GM12878 (cell line): ENCODE measurements around the gene PHF2. TPM values are rescaled to one million over a fixed set of nuclear protein-coding genes. Genes with fewer than 3 reads are reported as not detected.

ENCODE experiments used
- ATAC-seq: fragments of 200-7000 bp; cut with Tn5 transposase; 3 replicates; pipeline ENCODE4 v1.9.1; 2020; ENCODE audit warnings: mild to moderate bottlenecking, moderate library complexity
- BruUV-seq: library from RNA; stranded (reverse); fragments of 400-500 nt; replicated peaks from 2 replicates; lab custom pipeline; 2021; lab: Mats Ljungman, UMichigan
- CTCF ChIA-PET: fragments of 300-600 bp; sonication (Branson Sonifier 250); formaldehyde crosslinking; extraction: SDS; loops from one replicate; lab custom pipeline; 2021; ENCODE audit warnings: inconsistent platforms; lab: Yijun Ruan, JAX
- POLR2A ChIA-PET: fragments of 350-600 bp; formaldehyde crosslinking; extraction: SDS; loops from one replicate; lab custom pipeline; 2021; ENCODE audit warnings: inconsistent platforms; lab: Charles Lee
- RAD21 ChIA-PET: fragments of 300-600 bp; sonication (Branson Sonifier 250); formaldehyde crosslinking; loops from one replicate; lab custom pipeline; 2023; ENCODE audit warnings: antibody characterized with exemption; ENCODE audit not compliant: unreplicated experiment; lab: Charles Lee
- SMC1A ChIA-PET: fragments of 300-600 bp; sonication (Branson Sonifier 250); formaldehyde crosslinking; loops from one replicate; lab custom pipeline; 2023; ENCODE audit not compliant: unreplicated experiment, uncharacterized antibody; lab: Charles Lee
- DNase-seq: peaks from one replicate; pipeline ENCODE4 v3.0.0-alpha.2; 2011; ENCODE audit warnings: low read depth, low spot score
- FAIRE-seq: peaks from 3 replicates; lab custom pipeline; 2011; peaks lifted over from hg19 to GRCh38; lab: Jason Lieb, UNC
- H2AFZ ChIP-seq: 2 replicates; pipeline ENCODE4 v1.6.0; 2011; ENCODE audit warnings: low read depth, low read length, control low read depth; ENCODE audit not compliant: control insufficient read depth
- H3K27ac ChIP-seq: 2 replicates; pipeline ENCODE4 v1.5.1; 2011; ENCODE audit warnings: control low read depth; ENCODE audit not compliant: control insufficient read depth, insufficient read depth
- H3K27me3 ChIP-seq, 2 experiments: replicated peaks in 1 of 2; 2 replicates each; pipeline versions ENCODE4 v1.6.0 to v1.6.1; 2011; ENCODE audit warnings: low read length in 1 of 2; ENCODE audit not compliant: control insufficient read depth in 2 of 2, insufficient read depth in 2 of 2
- H3K36me3 ChIP-seq, 2 experiments: 2 replicates each; pipeline ENCODE4 v1.5.1; 2011; ENCODE audit warnings: low read length in 1 of 2; ENCODE audit not compliant: control insufficient read depth in 2 of 2, insufficient read depth in 2 of 2
- H3K4me1 ChIP-seq: 2 replicates; pipeline ENCODE4 v1.6.1; 2011; ENCODE audit warnings: mild to moderate bottlenecking, low read length, moderate library complexity, mixed read lengths; ENCODE audit not compliant: control insufficient read depth, insufficient read depth
- H3K4me2 ChIP-seq: 2 replicates; pipeline ENCODE4 v1.6.0; 2011; ENCODE audit warnings: control low read depth; ENCODE audit not compliant: control insufficient read depth, insufficient read depth
- H3K4me3 ChIP-seq: fragments of 200-600 bp; sonication (generic); 2 replicates; pipeline ENCODE4 v1.5.1; 2016
- H3K79me2 ChIP-seq: 2 replicates; pipeline ENCODE4 v1.6.0; 2011; ENCODE audit warnings: low read length; ENCODE audit not compliant: control insufficient read depth, insufficient read depth
- H3K9ac ChIP-seq: 2 replicates; pipeline ENCODE4 v1.8.0; 2011; ENCODE audit warnings: low read length, control low read depth, mixed read lengths; ENCODE audit not compliant: control insufficient read depth, insufficient read depth
- H3K9me3 ChIP-seq: replicated peaks from 3 replicates; pipeline ENCODE4 v1.5.1; 2011; ENCODE audit warnings: mild to moderate bottlenecking, low read length; ENCODE audit not compliant: control insufficient read depth, insufficient read depth
- H4K20me1 ChIP-seq: 2 replicates; pipeline ENCODE4 v1.6.0; 2011; ENCODE audit not compliant: control insufficient read depth, insufficient read depth
- HCFC1 ChIP-seq: fragments of 150-350 bp; IDR thresholded peaks from 2 replicates; pipeline ENCODE4 v1.6.1; 2014; ENCODE audit warnings: low read length
- POLR2AphosphoS5 ChIP-seq: IDR thresholded peaks from 2 replicates; pipeline ENCODE4 v1.6.1; 2011; ENCODE audit warnings: mild to moderate bottlenecking, low read length, inconsistent platforms
- STAT1 ChIP-seq: fragments of 450-650 bp; conservative IDR thresholded peaks from 2 replicates; pipeline ENCODE4 v1.6.1; 2014; ENCODE audit warnings: antibody characterized with exemption, mild to moderate bottlenecking
- ZBTB4 ChIP-seq: fragments of 450-650 bp; formaldehyde crosslinking; IDR thresholded peaks from 2 replicates; pipeline ENCODE4 v1.4.0; 2022; ENCODE audit warnings: mild to moderate bottlenecking, moderate library complexity
- ZNF592 ChIP-seq: fragments of 450-650 bp; IDR thresholded peaks from 2 replicates; pipeline ENCODE4 v1.6.1; 2017; ENCODE audit warnings: mild to moderate bottlenecking, moderate library complexity
- ZSCAN29 ChIP-seq: fragments of 450-650 bp; IDR thresholded peaks from 2 replicates; pipeline ENCODE4 v1.6.1; 2017; ENCODE audit warnings: mild to moderate bottlenecking, moderate library complexity
- WGBS: methylation state at CpG from one replicate; pipeline ENCODE4 v1.1.6; 2016; ENCODE audit warnings: low lambda C conversion rate; ENCODE audit not compliant: insufficient replicate concordance, insufficient coverage; ENCODE audit errors: missing lambda C conversion rate; 5-methylcytosine and 5-hydroxymethylcytosine counted together
- in situ Hi-C: fragments of 300-500 bp; cut with MboI; formaldehyde crosslinking; loops from 9 replicates; pipeline ENCODE4 v1.14.3; 2018; ENCODE audit warnings: mixed read lengths
- intact Hi-C: fragments of 100-400 bp; cut with micrococcal nuclease; formaldehyde crosslinking; loops from one replicate; pipeline ENCODE4 v1.14.2; 2022; ENCODE audit not compliant: unreplicated experiment
- polyA plus RNA-seq, 11 experiments: library from polyadenylated mRNA; depleted of rRNA in 4 of 11; unstranded in 6 of 11; stranded (reverse) in 5 of 11; fragments of >200 nt; fragmentation: Nextera tagmentation in 4 of 11; fragmentation: Illumina TruSeq in 1 of 11; extraction: Ambion mirVana in 4 of 11; extraction: Trizol in 1 of 11; gene quantifications; 1 replicate in 1 of 11; 2 replicates in 10 of 11; pipeline versions ENCODE4 v1.2.1 to v1.2.3, GENCODE V29; 2011 to 2016; ENCODE audit warnings: inconsistent platforms in 2 of 11, missing spikeins in 2 of 11, low read depth in 1 of 11
- total RNA-seq, 4 experiments: library from RNA; depleted of rRNA in 3 of 4; stranded (reverse); fragments of >200 nt in 3 of 4; fragmentation: Illumina TruSeq in 1 of 4; extraction: Trizol in 1 of 4; gene quantifications; 2 replicates each; pipeline versions ENCODE4 v1.2.1 to v1.2.3, GENCODE V29; 2013 to 2021
- TF ChIP-seq, protein P1 (sequence below): fragments of 450-650 bp; formaldehyde crosslinking; IDR thresholded peaks from 2 replicates; pipeline ENCODE4 v1.4.0; 2020; ENCODE audit warnings: mild to moderate bottlenecking, moderate library complexity

PHF2 gene
- total and polyA plus RNA-seq, 10 of the 15 experiments (the other 5 are each of a cell fraction or from before 2014, with no cell fraction given) = 0.34 to 13.3 (median 5.5) TPM

GRCh38 chr9:93669116-93669957, 93.0 kb downstream of the PHF2 start:
- H3K27ac ChIP-seq = no peak overlapping the region
- BruUV-seq = no TSS peak
- POLR2A ChIA-PET = no interaction called here
- no peak for TF ChIP-seq HCFC1
- TF ChIP-seq STAT1 = no peak
- TF ChIP-seq, protein P1, sequence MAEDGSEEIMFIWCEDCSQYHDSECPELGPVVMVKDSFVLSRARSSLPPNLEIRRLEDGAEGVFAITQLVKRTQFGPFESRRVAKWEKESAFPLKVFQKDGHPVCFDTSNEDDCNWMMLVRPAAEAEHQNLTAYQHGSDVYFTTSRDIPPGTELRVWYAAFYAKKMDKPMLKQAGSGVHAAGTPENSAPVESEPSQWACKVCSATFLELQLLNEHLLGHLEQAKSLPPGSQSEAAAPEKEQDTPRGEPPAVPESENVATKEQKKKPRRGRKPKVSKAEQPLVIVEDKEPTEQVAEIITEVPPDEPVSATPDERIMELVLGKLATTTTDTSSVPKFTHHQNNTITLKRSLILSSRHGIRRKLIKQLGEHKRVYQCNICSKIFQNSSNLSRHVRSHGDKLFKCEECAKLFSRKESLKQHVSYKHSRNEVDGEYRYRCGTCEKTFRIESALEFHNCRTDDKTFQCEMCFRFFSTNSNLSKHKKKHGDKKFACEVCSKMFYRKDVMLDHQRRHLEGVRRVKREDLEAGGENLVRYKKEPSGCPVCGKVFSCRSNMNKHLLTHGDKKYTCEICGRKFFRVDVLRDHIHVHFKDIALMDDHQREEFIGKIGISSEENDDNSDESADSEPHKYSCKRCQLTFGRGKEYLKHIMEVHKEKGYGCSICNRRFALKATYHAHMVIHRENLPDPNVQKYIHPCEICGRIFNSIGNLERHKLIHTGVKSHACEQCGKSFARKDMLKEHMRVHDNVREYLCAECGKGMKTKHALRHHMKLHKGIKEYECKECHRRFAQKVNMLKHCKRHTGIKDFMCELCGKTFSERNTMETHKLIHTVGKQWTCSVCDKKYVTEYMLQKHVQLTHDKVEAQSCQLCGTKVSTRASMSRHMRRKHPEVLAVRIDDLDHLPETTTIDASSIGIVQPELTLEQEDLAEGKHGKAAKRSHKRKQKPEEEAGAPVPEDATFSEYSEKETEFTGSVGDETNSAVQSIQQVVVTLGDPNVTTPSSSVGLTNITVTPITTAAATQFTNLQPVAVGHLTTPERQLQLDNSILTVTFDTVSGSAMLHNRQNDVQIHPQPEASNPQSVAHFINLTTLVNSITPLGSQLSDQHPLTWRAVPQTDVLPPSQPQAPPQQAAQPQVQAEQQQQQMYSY (CRISPR knock-in tag) = no peak
- TF ChIP-seq ZBTB4 = no peak
- no peak for TF ChIP-seq ZSCAN29
- no peak for TF ChIP-seq POLR2AphosphoS5
- TF ChIP-seq ZNF592 = no peak
- DNase-seq = no peak
- CTCF ChIA-PET = no interaction called here
- H3K27me3 ChIP-seq = no peaks in the 10 kb centered on the region
- intact Hi-C loops = no loop called here
- WGBS = 91% methylated on average over 14 of the region's 15 CpGs
- H3K4me1 ChIP-seq = no peaks in the 10 kb centered on the region
- SMC1A ChIA-PET = no interaction called here
- H3K9ac ChIP-seq = no peak overlapping the region
- in situ Hi-C loops = no loop called here
- H3K79me2 ChIP-seq = no peaks in the 10 kb centered on the region
- FAIRE-seq = no peak
- H3K4me3 ChIP-seq = no peak overlapping the region
- ATAC-seq = no peak; the same call in 1 of the 3 replicates
- no peak overlapping the region for H3K4me2 ChIP-seq
- no peak overlapping the region for H2AFZ ChIP-seq
- no peaks in the 10 kb centered on the region for H3K9me3 ChIP-seq
- RAD21 ChIA-PET = no interaction called here
- H3K36me3 ChIP-seq = no peaks in the 10 kb centered on the region; a peak in 1 of 4 replicates
- H4K20me1 ChIP-seq = no peaks in the 10 kb centered on the region
